H1 (cell line): ENCODE data around the gene GRID1. TPM values are rescaled to one million over a fixed set of nuclear protein-coding genes. Genes with fewer than 3 reads are reported as not detected.

Experiments
- CTCF ChIA-PET: fragments of 300-600 bp; sonication (Branson Sonifier 250); formaldehyde crosslinking; loops from one replicate; lab custom pipeline; 2021; ENCODE audit not compliant: partially characterized antibody; lab: Charles Lee
- POLR2A ChIA-PET: fragments of 300-600 bp; sonication (Branson Sonifier 250); formaldehyde crosslinking; loops from one replicate; lab custom pipeline; 2021; ENCODE audit warnings: inconsistent platforms; ENCODE audit not compliant: partially characterized antibody; lab: Charles Lee
- DNase-seq, 2 experiments: peaks; one replicate each; pipeline versions ENCODE4 v3.0.0 to v3.0.0-alpha.2; 2010 to 2022; ENCODE audit warnings: low spot score in 2 of 2, low read depth in 1 of 2, mixed read lengths in 1 of 2
- FAIRE-seq: peaks from 2 replicates; lab custom pipeline; 2011; peaks lifted over from hg19 to GRCh38; lab: Jason Lieb, UNC
- H2AFZ ChIP-seq: 2 replicates; pipeline ENCODE4 v1.8.1; 2012; ENCODE audit warnings: low read length, inconsistent platforms
- H2AK5ac ChIP-seq: 2 replicates; pipeline ENCODE4 v1.6.1; 2013; ENCODE audit warnings: low read depth, low read length
- H2BK120ac ChIP-seq: replicated peaks from 2 replicates; pipeline ENCODE3; 2013; ENCODE audit warnings: low read depth, low read length, inconsistent platforms
- H2BK12ac ChIP-seq: 2 replicates; pipeline ENCODE4 v1.6.1; 2013; ENCODE audit warnings: low read depth, low read length
- H2BK15ac ChIP-seq: 2 replicates; pipeline ENCODE4 v1.6.1; 2013; ENCODE audit warnings: low read length
- H2BK20ac ChIP-seq: 2 replicates; pipeline ENCODE4 v1.6.1; 2013; ENCODE audit warnings: low read length
- H2BK5ac ChIP-seq: 2 replicates; pipeline ENCODE4 v1.6.1; 2013; ENCODE audit warnings: low read depth, low read length
- H3K14ac ChIP-seq: 2 replicates; pipeline ENCODE4 v1.6.1; 2013; ENCODE audit warnings: inconsistent platforms; ENCODE audit not compliant: insufficient read length
- H3K18ac ChIP-seq: 2 replicates; pipeline ENCODE4 v1.6.1; 2013; ENCODE audit warnings: low read length; ENCODE audit errors: extremely low read depth
- H3K23ac ChIP-seq: 2 replicates; pipeline ENCODE4 v1.6.1; 2013; ENCODE audit warnings: inconsistent platforms; ENCODE audit not compliant: insufficient read length
- H3K23me2 ChIP-seq: 2 replicates; pipeline ENCODE4 v1.6.1; 2013; ENCODE audit warnings: low read depth, low read length
- H3K27ac ChIP-seq: 2 replicates; pipeline ENCODE4 v1.6.1; 2011; ENCODE audit warnings: low read depth, low read length, inconsistent platforms
- H3K27me3 ChIP-seq, 4 experiments: replicated peaks in 1 of 4; 1 replicate in 1 of 4; 2 replicates in 3 of 4; pipeline versions ENCODE4 v1.6.1 to v1.8.1; 2011 to 2013; ENCODE audit warnings: low read length in 3 of 4, mild to moderate bottlenecking in 3 of 4, inconsistent platforms in 2 of 4, mixed read lengths in 2 of 4, moderate library complexity in 1 of 4; ENCODE audit not compliant: control insufficient read depth in 3 of 4, insufficient read depth in 3 of 4; ENCODE audit errors: extremely low read depth in 1 of 4
- H3K36me3 ChIP-seq, 4 experiments: 2 replicates each; pipeline versions ENCODE4 v1.6.1 to v1.8.1; 2011 to 2013; ENCODE audit warnings: mild to moderate bottlenecking in 4 of 4, low read length in 3 of 4, moderate library complexity in 2 of 4, control low read depth in 1 of 4, inconsistent platforms in 1 of 4; ENCODE audit not compliant: insufficient read depth in 4 of 4, control insufficient read depth in 2 of 4
- H3K4ac ChIP-seq: replicated peaks from 2 replicates; pipeline ENCODE3; 2013; ENCODE audit warnings: low read length, low read depth, mixed read lengths, inconsistent platforms; ENCODE audit not compliant: insufficient read length
- H3K4me1 ChIP-seq, 4 experiments: replicated peaks in 1 of 4; 1 replicate in 1 of 4; 2 replicates in 3 of 4; pipeline versions ENCODE4 v1.6.1 to v1.8.1; 2011 to 2013; ENCODE audit warnings: low read length in 3 of 4, inconsistent platforms in 2 of 4, mixed read lengths in 1 of 4; ENCODE audit not compliant: insufficient read depth in 4 of 4, control insufficient read depth in 3 of 4
- H3K4me2 ChIP-seq, 2 experiments: 2 replicates each; pipeline versions ENCODE4 v1.6.1 to v1.8.1; 2011 to 2013; ENCODE audit warnings: low read depth in 2 of 2, low read length in 2 of 2, control low read depth in 1 of 2, inconsistent platforms in 1 of 2, mild to moderate bottlenecking in 1 of 2; ENCODE audit not compliant: insufficient read depth in 1 of 2
- H3K4me3 ChIP-seq, 4 experiments: fragments of 200-600, 300-600 bp in 1 of 4; sonication (generic), shearing (Covaris generic), sonication (Bioruptor Twin) in 1 of 4; 2 replicates each; pipeline versions ENCODE4 v1.5.1 to v1.8.1; 2011 to 2016; ENCODE audit warnings: low read length in 4 of 4, low read depth in 3 of 4, control low read depth in 2 of 4, inconsistent platforms in 2 of 4, mild to moderate bottlenecking in 2 of 4, mixed read lengths in 1 of 4, moderate library complexity in 1 of 4; ENCODE audit not compliant: insufficient read depth in 2 of 4; ENCODE audit errors: extremely low read depth in 1 of 4
- H3K56ac ChIP-seq: replicated peaks from 2 replicates; pipeline ENCODE3; 2013; ENCODE audit warnings: low read depth, mild to moderate bottlenecking, mixed read lengths, low read length, inconsistent platforms; ENCODE audit not compliant: insufficient read length
- H3K79me1 ChIP-seq: 2 replicates; pipeline ENCODE4 v1.6.1; 2013; ENCODE audit warnings: low read depth, low read length, control low read depth
- H3K79me2 ChIP-seq, 2 experiments: 2 replicates each; pipeline versions ENCODE4 v1.6.1 to v1.8.1; 2012 to 2013; ENCODE audit warnings: low read length in 2 of 2, mild to moderate bottlenecking in 2 of 2, inconsistent platforms in 1 of 2; ENCODE audit not compliant: insufficient read depth in 2 of 2, control insufficient read depth in 1 of 2
- H3K9ac ChIP-seq, 4 experiments: replicated peaks in 1 of 4; 1 replicate in 1 of 4; 2 replicates in 3 of 4; pipeline versions ENCODE4 v1.6.1 to v1.8.1; 2011 to 2013; ENCODE audit warnings: low read depth in 3 of 4, low read length in 3 of 4, control low read depth in 2 of 4, mild to moderate bottlenecking in 2 of 4, moderate library complexity in 2 of 4, inconsistent platforms in 1 of 4; ENCODE audit errors: extremely low read depth in 1 of 4
- H3K9me3 ChIP-seq, 2 experiments: 2 replicates each; pipeline versions ENCODE4 v1.6.1 to v1.8.1; 2012 to 2013; ENCODE audit warnings: mild to moderate bottlenecking in 2 of 2, moderate library complexity in 2 of 2, control low read depth in 1 of 2, inconsistent platforms in 1 of 2, low read depth in 1 of 2, low read length in 1 of 2, mixed read lengths in 1 of 2; ENCODE audit not compliant: insufficient read depth in 2 of 2
- H4K20me1 ChIP-seq, 2 experiments: replicated peaks in 1 of 2; 2 replicates each; pipeline versions ENCODE3 to v1.8.1; 2011 to 2013; ENCODE audit warnings: inconsistent platforms in 2 of 2, low read length in 2 of 2, mild to moderate bottlenecking in 1 of 2; ENCODE audit not compliant: insufficient read depth in 2 of 2, control insufficient read depth in 1 of 2
- H4K5ac ChIP-seq: 2 replicates; pipeline ENCODE4 v1.6.1; 2013; ENCODE audit warnings: low read length, low read depth, mixed read lengths, inconsistent platforms; ENCODE audit not compliant: insufficient read length
- H4K8ac ChIP-seq: 2 replicates; pipeline ENCODE4 v1.8.0; 2013; ENCODE audit warnings: mild to moderate bottlenecking, moderate library complexity, low read length, inconsistent platforms; ENCODE audit not compliant: insufficient read depth; ENCODE audit errors: extremely low read depth
- H4K91ac ChIP-seq: replicated peaks from 2 replicates; pipeline ENCODE3; 2013; ENCODE audit warnings: low read length, mixed read lengths, inconsistent platforms; ENCODE audit not compliant: insufficient read length
- BCL11A ChIP-seq, 2 experiments: IDR thresholded peaks; one replicate each; pipeline ENCODE4 v1.6.1; 2011; ENCODE audit warnings: low read depth in 2 of 2, low read length in 2 of 2, mild to moderate bottlenecking in 2 of 2
- CBX8 ChIP-seq: fragments of 300-800, 300-1000 bp; sonication (generic); IDR thresholded peaks from 2 replicates; pipeline ENCODE4 v1.7.1; 2016; ENCODE audit warnings: low read depth, low read length, borderline replicate concordance
- CHD1 ChIP-seq: IDR thresholded peaks from 2 replicates; pipeline ENCODE4 v1.6.1; 2012; ENCODE audit warnings: low read depth, low read length, improper control_type of control experiment
- CREB1 ChIP-seq: IDR thresholded peaks from 2 replicates; pipeline ENCODE4 v1.6.1; 2012; ENCODE audit warnings: inconsistent platforms
- EGR1 ChIP-seq: IDR thresholded peaks from 2 replicates; pipeline ENCODE4 v1.6.1; 2011; ENCODE audit warnings: low read depth, low read length, borderline replicate concordance
- EP300 ChIP-seq, 2 experiments: IDR thresholded peaks; 1 replicate in 1 of 2; 2 replicates in 1 of 2; pipeline ENCODE4 v1.6.1; 2011 to 2012; ENCODE audit warnings: low read depth in 2 of 2, low read length in 2 of 2, mild to moderate bottlenecking in 2 of 2, borderline replicate concordance in 1 of 2, inconsistent platforms in 1 of 2, moderate library complexity in 1 of 2
- FOSL1 ChIP-seq: IDR thresholded peaks from 2 replicates; pipeline ENCODE4 v1.6.1; 2011; ENCODE audit warnings: mild to moderate bottlenecking, low read depth, low read length, moderate library complexity; ENCODE audit not compliant: insufficient read depth
- JUN ChIP-seq: IDR thresholded peaks from 2 replicates; pipeline ENCODE4 v1.6.1; 2011; ENCODE audit warnings: low read depth, mild to moderate bottlenecking, improper control_type of control experiment, low read length
- KDM4A ChIP-seq: IDR thresholded peaks from one replicate; pipeline ENCODE4 v1.7.1; 2012; ENCODE audit warnings: low read depth, mild to moderate bottlenecking, moderate library complexity, low read length, inconsistent platforms; ENCODE audit not compliant: severe bottlenecking
- MAFK ChIP-seq: IDR thresholded peaks from 2 replicates; pipeline ENCODE4 v1.6.1; 2012; ENCODE audit warnings: low read depth, mild to moderate bottlenecking, improper control_type of control experiment, low read length
- POLR2AphosphoS5 ChIP-seq: IDR thresholded peaks from 2 replicates; pipeline ENCODE4 v1.6.1; 2011; ENCODE audit warnings: low read depth, low read length
- RXRA ChIP-seq: IDR thresholded peaks from 2 replicates; pipeline ENCODE4 v1.6.1; 2011; ENCODE audit warnings: low read depth, mild to moderate bottlenecking, low read length, moderate library complexity; ENCODE audit not compliant: insufficient read depth
- SIN3A ChIP-seq, 2 experiments: IDR thresholded peaks in 1 of 2; conservative IDR thresholded peaks in 1 of 2; 2 replicates each; pipeline ENCODE4 v1.6.1; 2011 to 2012; ENCODE audit warnings: low read length in 2 of 2, improper control_type of control experiment in 1 of 2, low read depth in 1 of 2, mild to moderate bottlenecking in 1 of 2
- SIX5 ChIP-seq: IDR thresholded peaks from 2 replicates; pipeline ENCODE4 v1.6.1; 2011; ENCODE audit warnings: mild to moderate bottlenecking, low read depth, low read length
- TAF1 ChIP-seq: IDR thresholded peaks from 2 replicates; pipeline ENCODE4 v1.6.1; 2011; ENCODE audit warnings: mild to moderate bottlenecking, low read depth, low read length
- TEAD4 ChIP-seq: IDR thresholded peaks from 2 replicates; pipeline ENCODE4 v1.6.1; 2012; ENCODE audit warnings: low read depth, low read length, inconsistent platforms, mixed read lengths
- WGBS, 2 experiments: shearing (Covaris generic) in 1 of 2; methylation state at CpG; one replicate each; pipeline versions ENCODE4 v1.1.6 to v1.1.7; 2013 to 2015; ENCODE audit warnings: low lambda C conversion rate in 2 of 2, mixed read lengths in 2 of 2, inconsistent platforms in 1 of 2, low coverage in 1 of 2, missing lambda C conversion rate in 1 of 2; ENCODE audit not compliant: insufficient replicate concordance in 2 of 2, insufficient coverage in 1 of 2, insufficient read length in 1 of 2; ENCODE audit errors: extremely low coverage in 1 of 2, missing lambda C conversion rate in 1 of 2; 5-methylcytosine and 5-hydroxymethylcytosine counted together
- polyA plus RNA-seq, 7 experiments: library from polyadenylated mRNA; depleted of rRNA in 3 of 7; stranded (reverse) in 5 of 7; unstranded in 2 of 7; fragments of >200 nt in 5 of 7; fragments of 200-250 nt in 2 of 7; gene quantifications; 1 replicate in 5 of 7; 2 replicates in 1 of 7; 4 replicates in 1 of 7; pipeline versions ENCODE4 v1.2.1 to v1.2.3, GENCODE V29; 2011 to 2013; ENCODE audit warnings: missing spikeins in 2 of 7, mixed read lengths in 2 of 7
- total RNA-seq: library from RNA; stranded (reverse); fragmentation: NEBNext Ultra II Directional; extraction: Animal tissue kit (Norgen Biotek cat#: 25700); gene quantifications from 2 replicates; pipeline ENCODE4 v1.2.1, GENCODE V29; 2021

Gene GRID1
- total and polyA plus RNA-seq, 2 of the 8 experiments (the other 6 are each of a cell fraction or from before 2014, with no cell fraction given), result 0.22 to 0.30 TPM

DNA sequence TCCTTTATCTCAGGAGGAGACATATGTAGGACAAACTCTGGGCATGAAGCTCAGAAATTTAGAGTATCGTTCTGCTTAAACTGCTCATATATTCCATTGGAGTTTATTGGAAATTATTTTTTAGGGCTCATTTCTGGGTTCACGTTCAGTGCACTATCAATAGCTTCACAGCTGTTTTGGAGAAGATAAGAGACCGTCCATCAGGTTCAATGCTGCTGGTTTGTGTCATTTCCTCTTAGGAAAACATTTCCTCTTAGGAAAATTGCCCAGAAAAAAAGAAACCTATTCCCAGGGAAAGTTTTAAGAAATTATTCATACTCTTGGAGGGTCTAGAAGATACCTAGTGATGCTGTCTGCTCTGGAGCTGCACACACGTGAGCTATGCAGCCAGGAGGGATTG, 691.7 kb downstream of the GRID1 start:
- no peak overlapping the region for H3K4me3 ChIP-seq
- no peak overlapping the region for H3K4ac ChIP-seq
- H3K36me3 ChIP-seq, result no peaks in the 10 kb centered on the region
- H3K9ac ChIP-seq, result no peak overlapping the region
- H3K27ac ChIP-seq, result no peak overlapping the region
- no peak overlapping the region for H3K14ac ChIP-seq
- H3K56ac ChIP-seq, result no peak overlapping the region
- WGBS, 2 experiments, result 92% methylated on average over 4 of the region's 4 CpGs; no CpG with 5 or more reads in 1 of the 2 experiments
- POLR2A ChIA-PET, result no interaction called here
- no peaks in the 10 kb centered on the region for H4K20me1 ChIP-seq
- H3K27me3 ChIP-seq, result no peaks in the 10 kb centered on the region
- CTCF ChIA-PET, result interaction anchor here (1.1 kb wide), 1 partner anchor 10 kb away, joined by 4 read pairs; no protein-coding TSS in a partner anchor
- H2BK20ac ChIP-seq, result no peak overlapping the region
- H3K18ac ChIP-seq, result no peak overlapping the region
- FAIRE-seq (no peak), DNase-seq (no peak)
- no peaks in the 10 kb centered on the region for H3K23me2 ChIP-seq
- H3K9me3 ChIP-seq, result no peaks in the 10 kb centered on the region; a peak in 1 of 4 replicates
- no peaks in the 10 kb centered on the region for H3K79me2 ChIP-seq
- no peak overlapping the region for H3K23ac ChIP-seq
- no peak overlapping the region for H2BK5ac ChIP-seq
- H2AK5ac ChIP-seq, result no peak overlapping the region
- H3K4me2 ChIP-seq, result no peak overlapping the region
- H3K4me1 ChIP-seq, result no peaks in the 10 kb centered on the region
- H3K79me1 ChIP-seq, result no peaks in the 10 kb centered on the region
- no peak overlapping the region for H2BK15ac ChIP-seq
- no peak overlapping the region for H4K8ac ChIP-seq
- H4K5ac ChIP-seq, result no peak overlapping the region
- H4K91ac ChIP-seq, result no peak overlapping the region
- no peak overlapping the region for H2AFZ ChIP-seq
- no peak overlapping the region for H2BK120ac ChIP-seq
- no peak overlapping the region for H2BK12ac ChIP-seq
- TF ChIP-seq CREB1 (no peak), JUN (no peak), CHD1 (no peak), BCL11A (IDR thresholded peaks at IDR 0.05; ENCODE audit: low read depth in 2 of 2, low read length in 2 of 2) (no peak), MAFK (no peak), FOSL1 (no peak), SIX5 (no peak), EGR1 (no peak), EP300 (IDR thresholded peaks at IDR 0.05; ENCODE audit: borderline replicate concordance in 1 of 2, low read depth in 2 of 2, low read length in 2 of 2) (no peak), RXRA (no peak), CBX8 (no peak), TEAD4 (no peak), KDM4A (no peak), SIN3A (conservative IDR thresholded peaks at IDR 0.05 in 1 of 2, IDR thresholded peaks at IDR 0.05 in 1 of 2; ENCODE audit: low read depth in 1 of 2, low read length in 2 of 2) (no peak), TAF1 (no peak), POLR2AphosphoS5 (no peak)
